ENCODE measurements around the gene IQGAP2. TPM values are rescaled to one million over a fixed set of nuclear protein-coding genes. Genes with fewer than 3 reads are reported as not detected.

The IQGAP2 gene
- polyA plus RNA-seq, 1 donor (not counting 4 experiments of a cell fraction or from before 2014, with no cell fraction given), result 0.14 TPM

GRCh38 chr5:76471987-76472334 is 68.9 kb downstream of the IQGAP2 start:
- dilution Hi-C loops (cut with MboI; ENCODE audit: extremely low pct_ligation_motif_present, low sequenced_read_pairs), result no loop called here
- no peaks in the 10 kb centered on the region for H3K27me3 ChIP-seq (ENCODE audit: control insufficient read depth, extremely low read depth, insufficient read depth, low read length)
- H3K9me3 ChIP-seq (ENCODE audit: control insufficient read depth, low read depth, low read length), result no peaks in the 10 kb centered on the region
- H4K20me1 ChIP-seq (ENCODE audit: control insufficient read depth, extremely low read depth, insufficient read depth, low read length), result no peaks in the 10 kb centered on the region
- no peaks in the 10 kb centered on the region for H3K9me1 ChIP-seq (ENCODE audit: control insufficient read depth, extremely low read depth, insufficient read depth, low read length)
- no peak overlapping the region for H2AFZ ChIP-seq (ENCODE audit: control insufficient read depth, low read length)
- TF ChIP-seq EZH2 (IDR thresholded peaks at IDR 0.05; ENCODE audit: low read length) (no peak), CTCF (optimal IDR thresholded peaks at IDR 0.05 in 1 of 3, IDR thresholded peaks at IDR 0.05 in 1 of 3, conservative IDR thresholded peaks at IDR 0.05 in 1 of 3; ENCODE audit: extremely low read depth in 1 of 3, insufficient read depth in 2 of 3, low read length in 3 of 3) (no peak)
- H3K4me1 ChIP-seq (ENCODE audit: control insufficient read depth, extremely low read depth, insufficient read depth, low read length), result no peaks in the 10 kb centered on the region
- H3K9ac ChIP-seq (ENCODE audit: control insufficient read depth, extremely low read depth, insufficient read depth, low read length), result no peak overlapping the region
- DNase-seq (ENCODE audit: low read depth, low spot score), result no peak
- no peak overlapping the region for H3K4me3 ChIP-seq (ENCODE audit: control insufficient read depth in 2 of 3, extremely low read depth in 1 of 3, insufficient read depth in 2 of 3, low read depth in 1 of 3, low read length in 3 of 3)
- H3K79me2 ChIP-seq (ENCODE audit: control insufficient read depth, insufficient read depth, low read length), result no peaks in the 10 kb centered on the region
- no peak overlapping the region for H3K27ac ChIP-seq (ENCODE audit: control insufficient read depth, insufficient read depth, low read length)
- H3K4me2 ChIP-seq (ENCODE audit: control insufficient read depth, extremely low read depth, insufficient read depth, low read depth, low read length), result no peak overlapping the region
- no peaks in the 10 kb centered on the region for H3K36me3 ChIP-seq (ENCODE audit: control insufficient read depth in 2 of 2, extremely low read depth in 1 of 2, insufficient read depth in 2 of 2, low read length in 2 of 2)
- no peak for FAIRE-seq

- no peak for FAIRE-seq
These were observed 69.4 kb downstream of the IQGAP2 start for GRCh38 chr5:76472335-76473008.

More at GRCh38 chr5:76472335-76473008, 69.4 kb downstream of the IQGAP2 start:
- Histone ChIP-seq H3K79me2 (ENCODE audit: control insufficient read depth, insufficient read depth, low read length) (no peaks in the 10 kb centered on the region), H3K9ac (ENCODE audit: control insufficient read depth, extremely low read depth, insufficient read depth, low read length) (no peak overlapping the region), H3K9me1 (ENCODE audit: control insufficient read depth, extremely low read depth, insufficient read depth, low read length) (no peaks in the 10 kb centered on the region), H4K20me1 (ENCODE audit: control insufficient read depth, extremely low read depth, insufficient read depth, low read length) (no peaks in the 10 kb centered on the region), H3K9me3 (ENCODE audit: control insufficient read depth, low read depth, low read length) (no peaks in the 10 kb centered on the region), H2AFZ (ENCODE audit: control insufficient read depth, low read length) (no peak overlapping the region), H3K36me3 (ENCODE audit: control insufficient read depth in 2 of 2, extremely low read depth in 1 of 2, insufficient read depth in 2 of 2, low read length in 2 of 2) (no peaks in the 10 kb centered on the region), H3K27me3 (ENCODE audit: control insufficient read depth, extremely low read depth, insufficient read depth, low read length) (no peaks in the 10 kb centered on the region), H3K27ac (ENCODE audit: control insufficient read depth, insufficient read depth, low read length) (no peak overlapping the region), H3K4me2 (ENCODE audit: control insufficient read depth, extremely low read depth, insufficient read depth, low read depth, low read length) (no peak overlapping the region), H3K4me1 (ENCODE audit: control insufficient read depth, extremely low read depth, insufficient read depth, low read length) (no peaks in the 10 kb centered on the region), H3K4me3 (ENCODE audit: control insufficient read depth in 2 of 3, extremely low read depth in 1 of 3, insufficient read depth in 2 of 3, low read depth in 1 of 3, low read length in 3 of 3) (no peak overlapping the region)
- no peak for DNase-seq (ENCODE audit: low read depth, low spot score)
- dilution Hi-C loops (cut with MboI; ENCODE audit: extremely low pct_ligation_motif_present, low sequenced_read_pairs), result no loop called here
- TF ChIP-seq CTCF (optimal IDR thresholded peaks at IDR 0.05 in 1 of 3, IDR thresholded peaks at IDR 0.05 in 1 of 3, conservative IDR thresholded peaks at IDR 0.05 in 1 of 3; ENCODE audit: extremely low read depth in 1 of 3, insufficient read depth in 2 of 3, low read length in 3 of 3) (no peak), EZH2 (IDR thresholded peaks at IDR 0.05; ENCODE audit: low read length) (no peak)

All from keratinocyte (primary cell).